OCI-LY3 (cell line): ENCODE results near the gene MYL6.

Experiments
- EZH2phosphoT487 ChIP-seq: fragments of 200-600 bp; shearing (Covaris generic); IDR thresholded peaks from 2 replicates; pipeline ENCODE4 v1.6.1; 2018; ENCODE audit warnings: antibody characterized with exemption, mixed run types, low read depth
- TF ChIP-seq, protein P1 (sequence below): fragments of 200-600, 300-600 bp; sonication (generic); IDR thresholded peaks from 2 replicates; pipeline ENCODE4 v1.5.1; 2014; ENCODE audit warnings: antibody characterized with exemption, low read length, low read depth

DNA sequence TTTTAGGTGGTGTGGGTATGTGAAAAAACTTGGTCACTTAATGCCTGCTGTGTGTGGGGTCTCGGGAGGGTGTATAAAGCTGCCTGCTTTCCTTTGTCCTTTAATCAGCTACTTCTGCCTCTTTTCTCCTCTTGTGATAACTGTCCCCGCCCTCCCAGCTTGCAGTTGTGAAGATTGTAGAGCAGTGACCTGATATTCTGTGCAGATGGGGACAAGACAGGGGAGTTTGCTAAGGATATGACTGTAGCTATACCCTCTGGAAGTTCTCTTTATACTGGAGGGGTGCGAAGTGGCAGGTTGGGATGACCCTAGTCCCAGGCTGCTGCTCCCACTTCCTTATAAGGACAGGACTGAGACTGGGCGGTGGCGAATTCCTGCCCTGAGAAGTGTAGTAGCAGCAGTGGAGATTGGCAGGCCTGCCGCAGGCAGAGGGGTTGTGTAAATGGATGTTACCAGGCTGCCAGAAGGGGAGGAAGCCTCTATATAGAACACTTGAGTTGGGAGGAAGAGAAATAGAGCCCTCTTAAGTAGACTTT lies 835 bp downstream of the MYL6 start:
- TF ChIP-seq, protein P1, sequence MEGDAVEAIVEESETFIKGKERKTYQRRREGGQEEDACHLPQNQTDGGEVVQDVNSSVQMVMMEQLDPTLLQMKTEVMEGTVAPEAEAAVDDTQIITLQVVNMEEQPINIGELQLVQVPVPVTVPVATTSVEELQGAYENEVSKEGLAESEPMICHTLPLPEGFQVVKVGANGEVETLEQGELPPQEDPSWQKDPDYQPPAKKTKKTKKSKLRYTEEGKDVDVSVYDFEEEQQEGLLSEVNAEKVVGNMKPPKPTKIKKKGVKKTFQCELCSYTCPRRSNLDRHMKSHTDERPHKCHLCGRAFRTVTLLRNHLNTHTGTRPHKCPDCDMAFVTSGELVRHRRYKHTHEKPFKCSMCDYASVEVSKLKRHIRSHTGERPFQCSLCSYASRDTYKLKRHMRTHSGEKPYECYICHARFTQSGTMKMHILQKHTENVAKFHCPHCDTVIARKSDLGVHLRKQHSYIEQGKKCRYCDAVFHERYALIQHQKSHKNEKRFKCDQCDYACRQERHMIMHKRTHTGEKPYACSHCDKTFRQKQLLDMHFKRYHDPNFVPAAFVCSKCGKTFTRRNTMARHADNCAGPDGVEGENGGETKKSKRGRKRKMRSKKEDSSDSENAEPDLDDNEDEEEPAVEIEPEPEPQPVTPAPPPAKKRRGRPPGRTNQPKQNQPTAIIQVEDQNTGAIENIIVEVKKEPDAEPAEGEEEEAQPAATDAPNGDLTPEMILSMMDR = no peak
- no peak for TF ChIP-seq EZH2phosphoT487
